Endometrium (tissue), 2 donors: ENCODE results near the gene HGS.
"Not testable (repeated sequence)": the region's sequence is repeated elsewhere in the genome, so short reads cannot be mapped to it uniquely, and the experiment has no call there.

Experiments
- FAIRE-seq: peaks from 2 replicates; lab custom pipeline; 2012; peaks lifted over from hg19 to GRCh38; lab: Jason Lieb, UNC
- donor health status: control.
- donor health status: control.

Gene HGS

GRCh38 chr17:81655378-81656117 is 28.3 kb upstream of the HGS start:
- no peak for FAIRE-seq

GRCh38 chr17:81656118-81656743 is 27.6 kb upstream of the HGS start, which contains the start of gene PDE6G:
Gene PDE6G, minus strand, starts transcription at chr17:81656542. Its CDS starts 3,237 bp downstream, at chr17:81653305.
- FAIRE-seq = no peak

- no peak for FAIRE-seq
Observed at GRCh38 chr17:81656835-81657234, 27.0 kb upstream of the HGS start.

- FAIRE-seq = no peak
Observed at GRCh38 chr17:81659038-81659437, 24.8 kb upstream of the HGS start.

- FAIRE-seq = no peak
Observed at GRCh38 chr17:81660441-81660840, 23.4 kb upstream of the HGS start.

GRCh38 chr17:81662002-81662401 is 21.8 kb upstream of the HGS start:
- FAIRE-seq = no peak

GRCh38 chr17:81664051-81664470 is 19.8 kb upstream of the HGS start:
- no peak for FAIRE-seq

- no peak for FAIRE-seq
Observed at GRCh38 chr17:81665205-81666091, 18.4 kb upstream of the HGS start.

GRCh38 chr17:81666092-81666341 is 17.8 kb upstream of the HGS start:
- no peak for FAIRE-seq

- FAIRE-seq = no peak
Observed at GRCh38 chr17:81666342-81667191, 17.2 kb upstream of the HGS start, which contains the start of the genes CCDC137 and OXLD1. Gene CCDC137, plus strand, starts transcription at chr17:81666737. Its CDS starts 30 bp downstream, at chr17:81666767. Gene OXLD1, minus strand, starts transcription at chr17:81666605. Its CDS starts 28 bp downstream, at chr17:81666577.

- FAIRE-seq = no peak
Observed at GRCh38 chr17:81667754-81668153, 16.1 kb upstream of the HGS start.

GRCh38 chr17:81672504-81672903 is 11.3 kb upstream of the HGS start:
- FAIRE-seq = no peak

GRCh38 chr17:81672954-81673353 is 10.9 kb upstream of the HGS start:
- no peak for FAIRE-seq

- no peak for FAIRE-seq
Observed at GRCh38 chr17:81673561-81674258, 10.1 kb upstream of the HGS start.

GRCh38 chr17:81675515-81676221 is 8.1 kb upstream of the HGS start:
- not testable (repeated sequence) for FAIRE-seq

GRCh38 chr17:81676906-81677305 is 6.9 kb upstream of the HGS start:
- no peak for FAIRE-seq

- no peak for FAIRE-seq
Observed at GRCh38 chr17:81680150-81680549, 3.7 kb upstream of the HGS start.

- FAIRE-seq = no peak
Observed at GRCh38 chr17:81681672-81682071, 2.1 kb upstream of the HGS start.

GRCh38 chr17:81682565-81683207 is 1.1 kb upstream of the HGS start:
- FAIRE-seq = no peak

GRCh38 chr17:81683208-81683583 is 615 bp upstream of the HGS start:
- FAIRE-seq = no peak
